ENCODE results near the gene SARNP.

GRCh38 chr12:55743406-55744339 lies 73.9 kb downstream of the SARNP start:
- TF ChIP-seq POLR2A (IDR thresholded peaks at IDR 0.05; ENCODE audit: low read length) (no peak), GATA1 (IDR thresholded peaks at IDR 0.05; ENCODE audit: low read depth, low read length) (no peak)
